H54 (cell line): Measurements from ENCODE around the gene RFX1.
A peak's percentile ranks its signal among the peaks of the same experiment; 100 is the strongest.

Experiments
- DNase-seq: peaks from one replicate; pipeline ENCODE4 v3.0.0; 2011; ENCODE audit warnings: low spot score, mixed read lengths; ENCODE audit not compliant: insufficient read length
- FAIRE-seq: peaks from 3 replicates; lab custom pipeline; 2011; peaks lifted over from hg19 to GRCh38; lab: Jason Lieb, UNC
- POLR2A ChIP-seq: IDR thresholded peaks from 2 replicates; pipeline ENCODE4 v1.6.1; 2011; ENCODE audit warnings: low read depth, mild to moderate bottlenecking, low read length

RFX1 gene

GRCh38 chr19:13946414-13946813, 59.7 kb downstream of the RFX1 start:
- FAIRE-seq (no peak), DNase-seq (no peak)
- no peak for TF ChIP-seq POLR2A

GRCh38 chr19:13942023-13942684, 64.0 kb downstream of the RFX1 start:
- DNase-seq (no peak), FAIRE-seq (no peak)
- TF ChIP-seq POLR2A = no peak

- DNase-seq (peak; percentile 61), FAIRE-seq (no peak)
- no peak for TF ChIP-seq POLR2A
These were observed 67.6 kb downstream of the RFX1 start, which contains the start of gene PODNL1 for GRCh38 chr19:13938301-13939064. TSS of gene PODNL1 (minus strand) at chr19:13938417. CDS start at chr19:13938181, 236 bp downstream.

- no peak for FAIRE-seq
- no peak for DNase-seq
- TF ChIP-seq POLR2A = no peak
These were observed 68.4 kb downstream of the RFX1 start for GRCh38 chr19:13937479-13938300.

GRCh38 chr19:13935765-13936510, 70.2 kb downstream of the RFX1 start:
- DNase-seq (no peak), FAIRE-seq (no peak)
- TF ChIP-seq POLR2A = no peak

GRCh38 chr19:13934785-13935109, 71.4 kb downstream of the RFX1 start:
- TF ChIP-seq POLR2A = no peak
- no peak for DNase-seq
- no peak for FAIRE-seq

- no peak for TF ChIP-seq POLR2A
- FAIRE-seq (no peak), DNase-seq (no peak)
These were observed 73.2 kb downstream of the RFX1 start for GRCh38 chr19:13932911-13933393.

GRCh38 chr19:13932149-13932637, 73.9 kb downstream of the RFX1 start:
- TF ChIP-seq POLR2A = no peak
- FAIRE-seq (no peak), DNase-seq (no peak)

- FAIRE-seq = no peak
- DNase-seq = no peak
- TF ChIP-seq POLR2A = no peak
These were observed 74.5 kb downstream of the RFX1 start for GRCh38 chr19:13931391-13932148.

- DNase-seq = no peak
- FAIRE-seq = no peak
- TF ChIP-seq POLR2A = no peak
These were observed 75.7 kb downstream of the RFX1 start for GRCh38 chr19:13930402-13930801.

- DNase-seq (no peak), FAIRE-seq (no peak)
- no peak for TF ChIP-seq POLR2A
These were observed 76.2 kb downstream of the RFX1 start for GRCh38 chr19:13929956-13930355.

- no peak for FAIRE-seq
- no peak for TF ChIP-seq POLR2A
These were observed 76.8 kb downstream of the RFX1 start for GRCh38 chr19:13929340-13929739.

More at GRCh38 chr19:13929340-13929739, 76.8 kb downstream of the RFX1 start:
- DNase-seq = no peak
